ENCODE results near the gene KIAA1217.

- TF ChIP-seq, protein P1, sequence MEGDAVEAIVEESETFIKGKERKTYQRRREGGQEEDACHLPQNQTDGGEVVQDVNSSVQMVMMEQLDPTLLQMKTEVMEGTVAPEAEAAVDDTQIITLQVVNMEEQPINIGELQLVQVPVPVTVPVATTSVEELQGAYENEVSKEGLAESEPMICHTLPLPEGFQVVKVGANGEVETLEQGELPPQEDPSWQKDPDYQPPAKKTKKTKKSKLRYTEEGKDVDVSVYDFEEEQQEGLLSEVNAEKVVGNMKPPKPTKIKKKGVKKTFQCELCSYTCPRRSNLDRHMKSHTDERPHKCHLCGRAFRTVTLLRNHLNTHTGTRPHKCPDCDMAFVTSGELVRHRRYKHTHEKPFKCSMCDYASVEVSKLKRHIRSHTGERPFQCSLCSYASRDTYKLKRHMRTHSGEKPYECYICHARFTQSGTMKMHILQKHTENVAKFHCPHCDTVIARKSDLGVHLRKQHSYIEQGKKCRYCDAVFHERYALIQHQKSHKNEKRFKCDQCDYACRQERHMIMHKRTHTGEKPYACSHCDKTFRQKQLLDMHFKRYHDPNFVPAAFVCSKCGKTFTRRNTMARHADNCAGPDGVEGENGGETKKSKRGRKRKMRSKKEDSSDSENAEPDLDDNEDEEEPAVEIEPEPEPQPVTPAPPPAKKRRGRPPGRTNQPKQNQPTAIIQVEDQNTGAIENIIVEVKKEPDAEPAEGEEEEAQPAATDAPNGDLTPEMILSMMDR (IDR thresholded peaks at IDR 0.05), result no peak
- no peak for TF ChIP-seq POLR2A (IDR thresholded peaks at IDR 0.05)
Measured at GRCh38 chr10:24340883-24341282, 131.9 kb downstream of the KIAA1217 start.

Data from lower leg skin (tissue), 3 donors.